Keratinocyte (primary cell): ENCODE measurements around the gene CLDN5.

Experiments
- EZH2 ChIP-seq: IDR thresholded peaks from one replicate; pipeline ENCODE4 v1.6.1; 2012; ENCODE audit warnings: inconsistent platforms, mild to moderate bottlenecking, low read length, moderate library complexity
- TF ChIP-seq, protein P1 (sequence below), 3 experiments: IDR thresholded peaks in 1 of 3; conservative IDR thresholded peaks in 1 of 3; optimal IDR thresholded peaks in 1 of 3; 2 replicates in 2 of 3; 3 replicates in 1 of 3; pipeline versions ENCODE3 to v1.5.1; 2011; ENCODE audit warnings: low read length in 3 of 3, mild to moderate bottlenecking in 3 of 3, moderate library complexity in 2 of 3, control low read depth in 1 of 3, inconsistent platforms in 1 of 3; ENCODE audit not compliant: insufficient read depth in 2 of 3; ENCODE audit errors: extremely low read depth in 1 of 3

DNA sequence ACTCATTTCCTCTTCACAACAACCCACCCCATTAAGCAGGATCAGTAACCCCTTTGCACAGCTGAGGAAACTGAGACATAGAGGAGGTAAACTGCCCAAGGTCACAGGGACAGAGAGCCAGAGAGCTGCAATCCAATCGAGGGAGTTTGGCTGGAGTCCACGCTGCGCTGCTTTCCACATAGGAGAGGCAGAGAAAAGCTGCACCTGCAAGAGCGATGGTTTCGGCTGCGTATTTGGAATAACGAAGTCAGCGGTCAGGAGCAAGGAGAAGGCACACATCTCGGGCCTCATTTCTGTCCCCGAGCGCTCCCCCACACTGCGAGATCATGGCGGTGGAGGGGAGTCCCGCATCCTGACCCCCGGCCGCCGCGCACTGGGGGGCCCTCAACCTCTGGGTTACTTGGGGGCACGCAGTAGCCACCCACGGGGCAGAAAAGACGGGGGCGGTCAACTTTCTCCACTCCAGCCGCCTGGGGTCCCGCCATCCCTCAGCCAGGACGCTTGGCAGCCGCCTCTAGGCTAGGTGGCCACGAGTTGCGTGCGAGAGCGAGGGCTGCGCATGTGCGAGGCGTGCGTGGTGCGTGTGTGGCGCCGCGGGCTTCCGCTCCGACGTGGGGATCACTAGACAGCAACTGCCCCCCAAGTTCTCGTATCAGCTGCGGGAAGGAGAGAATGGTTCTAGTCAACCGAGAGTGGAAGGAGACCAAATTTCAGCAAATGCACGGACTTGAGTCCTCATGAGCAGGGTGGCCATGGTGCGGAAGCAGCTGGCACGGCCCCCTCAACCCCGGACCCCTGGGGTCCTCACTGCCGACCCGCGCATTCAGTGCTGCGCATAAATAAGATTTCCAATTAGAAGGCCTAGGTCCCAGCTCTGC is 42.3 kb upstream of the CLDN5 start:
- TF ChIP-seq, protein P1, sequence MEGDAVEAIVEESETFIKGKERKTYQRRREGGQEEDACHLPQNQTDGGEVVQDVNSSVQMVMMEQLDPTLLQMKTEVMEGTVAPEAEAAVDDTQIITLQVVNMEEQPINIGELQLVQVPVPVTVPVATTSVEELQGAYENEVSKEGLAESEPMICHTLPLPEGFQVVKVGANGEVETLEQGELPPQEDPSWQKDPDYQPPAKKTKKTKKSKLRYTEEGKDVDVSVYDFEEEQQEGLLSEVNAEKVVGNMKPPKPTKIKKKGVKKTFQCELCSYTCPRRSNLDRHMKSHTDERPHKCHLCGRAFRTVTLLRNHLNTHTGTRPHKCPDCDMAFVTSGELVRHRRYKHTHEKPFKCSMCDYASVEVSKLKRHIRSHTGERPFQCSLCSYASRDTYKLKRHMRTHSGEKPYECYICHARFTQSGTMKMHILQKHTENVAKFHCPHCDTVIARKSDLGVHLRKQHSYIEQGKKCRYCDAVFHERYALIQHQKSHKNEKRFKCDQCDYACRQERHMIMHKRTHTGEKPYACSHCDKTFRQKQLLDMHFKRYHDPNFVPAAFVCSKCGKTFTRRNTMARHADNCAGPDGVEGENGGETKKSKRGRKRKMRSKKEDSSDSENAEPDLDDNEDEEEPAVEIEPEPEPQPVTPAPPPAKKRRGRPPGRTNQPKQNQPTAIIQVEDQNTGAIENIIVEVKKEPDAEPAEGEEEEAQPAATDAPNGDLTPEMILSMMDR (optimal IDR thresholded peaks at IDR 0.05 in 1 of 3, IDR thresholded peaks at IDR 0.05 in 1 of 3, conservative IDR thresholded peaks at IDR 0.05 in 1 of 3; ENCODE audit: extremely low read depth in 1 of 3, insufficient read depth in 2 of 3, low read length in 3 of 3), result no peak
- TF ChIP-seq EZH2, result no peak
